ENCODE results near the gene TMEM164. TPM values are rescaled to one million over a fixed set of nuclear protein-coding genes. Genes with fewer than 3 reads are reported as not detected.

The TMEM164 gene
- total RNA-seq, 4 donors from 2014 or later = 8.2 to 13.4 (median 11.1) TPM

- intact Hi-C loops (cut with DNase I) = no loop called here
- H3K36me3 ChIP-seq = no peaks in the 10 kb centered on the region
- H3K27ac ChIP-seq (replicated peaks in 1 of 4) = no peak overlapping the region
- peaks cover 0 to 7% (median 2%) of the 10 kb centered on the region in 4 donors for H3K4me1 ChIP-seq
- no peaks in the 10 kb centered on the region for H3K27me3 ChIP-seq
- no peak overlapping the region for H3K4me3 ChIP-seq
- H3K9me3 ChIP-seq = no peaks in the 10 kb centered on the region
- TF ChIP-seq, protein P1, sequence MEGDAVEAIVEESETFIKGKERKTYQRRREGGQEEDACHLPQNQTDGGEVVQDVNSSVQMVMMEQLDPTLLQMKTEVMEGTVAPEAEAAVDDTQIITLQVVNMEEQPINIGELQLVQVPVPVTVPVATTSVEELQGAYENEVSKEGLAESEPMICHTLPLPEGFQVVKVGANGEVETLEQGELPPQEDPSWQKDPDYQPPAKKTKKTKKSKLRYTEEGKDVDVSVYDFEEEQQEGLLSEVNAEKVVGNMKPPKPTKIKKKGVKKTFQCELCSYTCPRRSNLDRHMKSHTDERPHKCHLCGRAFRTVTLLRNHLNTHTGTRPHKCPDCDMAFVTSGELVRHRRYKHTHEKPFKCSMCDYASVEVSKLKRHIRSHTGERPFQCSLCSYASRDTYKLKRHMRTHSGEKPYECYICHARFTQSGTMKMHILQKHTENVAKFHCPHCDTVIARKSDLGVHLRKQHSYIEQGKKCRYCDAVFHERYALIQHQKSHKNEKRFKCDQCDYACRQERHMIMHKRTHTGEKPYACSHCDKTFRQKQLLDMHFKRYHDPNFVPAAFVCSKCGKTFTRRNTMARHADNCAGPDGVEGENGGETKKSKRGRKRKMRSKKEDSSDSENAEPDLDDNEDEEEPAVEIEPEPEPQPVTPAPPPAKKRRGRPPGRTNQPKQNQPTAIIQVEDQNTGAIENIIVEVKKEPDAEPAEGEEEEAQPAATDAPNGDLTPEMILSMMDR (IDR thresholded peaks at IDR 0.05) = no peak
- TF ChIP-seq EP300 (IDR thresholded peaks at IDR 0.05) (no peak), POLR2AphosphoS5 (IDR thresholded peaks at IDR 0.05) (no peak), POLR2A (IDR thresholded peaks at IDR 0.05; ENCODE audit: low read depth) (no peak)
- 38% methylated on average over 1 of the region's 1 CpG for WGBS
- no peak for DNase-seq (ENCODE audit: extremely low spot score)
Observed at GRCh38 chrX:110162867-110163266, 160.0 kb downstream of the TMEM164 start.

DNA sequence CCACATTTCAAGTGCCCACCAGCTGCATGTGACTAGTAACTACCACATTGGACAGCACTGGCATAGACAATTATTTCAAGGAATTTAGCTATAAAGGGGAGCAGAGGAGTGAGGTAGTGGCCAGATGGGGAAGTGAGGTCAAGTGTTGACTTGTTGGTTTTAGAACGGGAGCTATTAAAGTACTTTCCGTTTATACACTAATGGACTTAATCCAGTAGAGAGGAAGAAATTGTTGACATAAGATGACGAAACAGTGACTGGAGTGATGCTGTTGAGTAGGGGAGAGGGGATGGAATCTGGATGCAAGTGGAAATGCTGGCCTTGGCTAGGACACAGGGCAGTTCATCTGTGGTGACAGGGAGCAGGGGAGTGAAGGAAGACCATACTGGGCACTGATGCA is 160.6 kb downstream of the TMEM164 start:
- H3K9me3 ChIP-seq = no peaks in the 10 kb centered on the region
- H3K27ac ChIP-seq (replicated peaks in 1 of 4) = no peak overlapping the region
- TF ChIP-seq, protein P1 (IDR thresholded peaks at IDR 0.05) = no peak
- TF ChIP-seq POLR2AphosphoS5 (IDR thresholded peaks at IDR 0.05) = no peak
- no peak for TF ChIP-seq POLR2A (IDR thresholded peaks at IDR 0.05; ENCODE audit: low read depth)
- TF ChIP-seq EP300 (IDR thresholded peaks at IDR 0.05) = no peak
- H3K36me3 ChIP-seq = no peaks in the 10 kb centered on the region
- WGBS = 71% methylated on average over 3 of the region's 3 CpGs
- no peaks in the 10 kb centered on the region for H3K27me3 ChIP-seq
- no peak for DNase-seq (ENCODE audit: extremely low spot score)
- peaks cover 0 to 7% (median 2%) of the 10 kb centered on the region in 4 donors for H3K4me1 ChIP-seq
- intact Hi-C loops (cut with DNase I) = no loop called here
- no peak overlapping the region for H3K4me3 ChIP-seq

DNA sequence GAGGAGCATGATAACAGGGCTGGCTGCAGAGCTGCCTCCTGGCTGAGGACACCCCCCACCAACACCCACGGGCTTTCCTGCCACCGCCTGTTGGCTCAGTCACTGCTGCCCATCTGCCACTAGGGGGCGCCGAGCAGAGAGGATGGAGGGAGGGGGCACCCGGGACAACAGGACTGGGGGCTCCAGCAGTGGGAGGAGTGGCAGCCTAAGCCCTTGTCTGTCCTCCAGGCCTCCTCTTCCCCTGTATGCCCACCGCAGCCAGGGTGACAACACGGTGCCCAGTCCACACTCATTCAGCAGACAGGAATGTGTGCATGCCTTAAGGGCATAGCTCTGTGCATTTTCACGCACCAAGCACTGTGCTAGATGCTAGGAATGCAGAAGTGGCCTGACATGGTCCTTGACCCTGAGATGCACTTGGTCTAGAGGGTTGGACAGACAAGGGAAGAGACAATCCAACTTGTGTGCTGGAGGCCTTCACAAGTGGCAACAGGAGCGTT is 165.1 kb downstream of the TMEM164 start:
- Histone ChIP-seq H3K27me3 (no peaks in the 10 kb centered on the region), H3K4me1 (no peaks in the 10 kb centered on the region), H3K9me3 (no peaks in the 10 kb centered on the region), H3K4me3 (no peak overlapping the region), H3K36me3 (peaks cover 0 to 7% (median 0%) of the 10 kb centered on the region in 4 donors), H3K27ac (replicated peaks in 1 of 4) (no peak overlapping the region)
- intact Hi-C loops (cut with DNase I) = no loop called here
- DNase-seq (ENCODE audit: extremely low spot score) = no peak
- TF ChIP-seq EP300 (IDR thresholded peaks at IDR 0.05) = no peak
- TF ChIP-seq, protein P1 (IDR thresholded peaks at IDR 0.05) = peak; percentile 16 to 46 (median 17)
- TF ChIP-seq POLR2AphosphoS5 (IDR thresholded peaks at IDR 0.05) = no peak
- 32% methylated on average over 6 of the region's 9 CpGs for WGBS

DNA sequence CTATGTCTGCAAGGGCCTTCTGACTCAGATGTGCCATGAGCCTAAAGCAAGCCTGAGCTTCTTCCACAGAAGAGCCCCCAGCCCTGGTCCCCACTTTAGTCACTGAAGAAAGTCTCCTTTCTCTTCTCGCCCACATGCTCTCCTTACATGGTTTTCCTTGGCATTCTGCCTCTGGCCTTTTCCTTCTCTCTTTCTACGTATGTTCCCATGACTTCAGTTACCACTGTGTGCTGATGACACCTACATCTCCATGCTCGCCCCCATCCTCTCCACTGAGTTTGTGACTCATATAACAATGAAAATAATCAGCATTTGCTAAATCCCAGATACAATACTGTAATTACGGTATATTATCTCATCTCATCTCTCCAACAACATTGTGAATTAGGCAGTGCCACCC is 165.7 kb downstream of the TMEM164 start:
- intact Hi-C loops (cut with DNase I) = no loop called here
- DNase-seq (ENCODE audit: extremely low spot score) = no peak
- no peak overlapping the region for H3K27ac ChIP-seq (replicated peaks in 1 of 4)
- WGBS = 73% methylated on average over 4 of the region's 4 CpGs
- H3K9me3 ChIP-seq = no peaks in the 10 kb centered on the region
- no peaks in the 10 kb centered on the region for H3K4me1 ChIP-seq
- no peaks in the 10 kb centered on the region for H3K27me3 ChIP-seq
- H3K4me3 ChIP-seq = no peak overlapping the region
- TF ChIP-seq POLR2AphosphoS5 (IDR thresholded peaks at IDR 0.05) (no peak), EP300 (IDR thresholded peaks at IDR 0.05) (no peak), POLR2A (IDR thresholded peaks at IDR 0.05; ENCODE audit: low read depth) (no peak)
- TF ChIP-seq, protein P1 (IDR thresholded peaks at IDR 0.05) = no peak
- peaks cover 0 to 7% (median 0%) of the 10 kb centered on the region in 4 donors for H3K36me3 ChIP-seq

GRCh38 chrX:110170029-110170428 is 167.1 kb downstream of the TMEM164 start:
- WGBS = 92% methylated on average over 3 of the region's 3 CpGs
- no peak for DNase-seq (ENCODE audit: extremely low spot score)
- intact Hi-C loops (cut with DNase I) = no loop called here

More at GRCh38 chrX:110170029-110170428, 167.1 kb downstream of the TMEM164 start:
- H3K27me3 ChIP-seq = no peaks in the 10 kb centered on the region
- peaks cover 0 to 7% (median 0%) of the 10 kb centered on the region in 4 donors for H3K36me3 ChIP-seq
- no peak overlapping the region for H3K27ac ChIP-seq (replicated peaks in 1 of 4)
- H3K4me1 ChIP-seq = no peaks in the 10 kb centered on the region
- TF ChIP-seq POLR2AphosphoS5 (IDR thresholded peaks at IDR 0.05) (no peak), EP300 (IDR thresholded peaks at IDR 0.05) (no peak), POLR2A (IDR thresholded peaks at IDR 0.05; ENCODE audit: low read depth) (no peak)
- TF ChIP-seq, protein P1 (IDR thresholded peaks at IDR 0.05) = no peak
- H3K9me3 ChIP-seq = no peaks in the 10 kb centered on the region
- H3K4me3 ChIP-seq = no peak overlapping the region
